HUDEP-2 (cell line): ENCODE results near the gene QRFP.
A peak's percentile ranks its signal among the peaks of the same experiment; 100 is the strongest.

Source experiments
- DNase-seq, 76 experiments: peaks; one replicate each; lab custom pipeline; 2025; ENCODE audit not compliant: unreplicated experiment in 76 of 76; lab: John Stamatoyannopoulos, UW

Gene QRFP

GRCh38 chr9:130934246-130934645 is 37.6 kb upstream of the QRFP start:
- no peak for DNase-seq

GRCh38 chr9:130933114-130934046 is 36.8 kb upstream of the QRFP start:
- DNase-seq = no peak

DNA sequence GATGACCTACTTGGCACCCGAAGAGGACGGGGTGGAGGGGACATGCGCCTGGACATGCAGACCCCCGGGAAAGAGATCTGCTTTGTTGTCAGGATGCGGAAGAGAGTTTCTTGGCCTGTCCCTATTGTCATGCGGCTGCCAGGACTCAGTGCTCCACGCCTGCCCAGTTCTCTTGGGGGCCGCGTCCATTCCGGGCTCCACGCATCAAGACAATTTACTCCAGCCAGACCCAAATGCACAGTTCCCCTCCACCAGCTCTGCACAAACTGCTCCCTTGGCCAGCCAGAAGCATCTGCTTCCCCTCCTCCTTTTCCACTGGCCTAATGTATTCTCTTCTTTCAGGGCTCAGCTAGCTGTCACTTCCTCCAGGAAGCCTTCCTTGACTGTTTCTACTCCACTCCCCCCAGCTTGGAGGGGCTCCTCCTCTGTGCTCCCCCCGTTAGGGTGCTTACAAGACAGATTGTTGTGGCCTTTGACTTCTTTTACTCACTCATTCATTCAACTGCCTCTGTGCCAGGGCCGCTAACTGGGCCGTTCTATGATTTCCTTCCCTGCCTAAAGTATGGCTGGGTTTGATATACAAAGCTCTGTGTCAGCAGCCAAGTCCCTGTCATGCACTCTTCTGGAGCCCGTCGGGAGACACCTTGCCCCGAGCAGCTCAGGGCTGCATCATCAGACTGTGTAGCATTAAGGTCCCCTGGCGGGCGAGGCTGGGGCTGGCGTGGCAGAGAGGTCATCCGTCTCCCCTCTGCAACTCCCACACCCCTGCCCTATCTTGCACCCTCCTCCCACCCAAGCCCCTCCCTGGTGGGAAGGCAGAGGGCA is 35.9 kb upstream of the QRFP start:
- peak in 1 of 76 experiments; percentile 4 for DNase-seq

DNA sequence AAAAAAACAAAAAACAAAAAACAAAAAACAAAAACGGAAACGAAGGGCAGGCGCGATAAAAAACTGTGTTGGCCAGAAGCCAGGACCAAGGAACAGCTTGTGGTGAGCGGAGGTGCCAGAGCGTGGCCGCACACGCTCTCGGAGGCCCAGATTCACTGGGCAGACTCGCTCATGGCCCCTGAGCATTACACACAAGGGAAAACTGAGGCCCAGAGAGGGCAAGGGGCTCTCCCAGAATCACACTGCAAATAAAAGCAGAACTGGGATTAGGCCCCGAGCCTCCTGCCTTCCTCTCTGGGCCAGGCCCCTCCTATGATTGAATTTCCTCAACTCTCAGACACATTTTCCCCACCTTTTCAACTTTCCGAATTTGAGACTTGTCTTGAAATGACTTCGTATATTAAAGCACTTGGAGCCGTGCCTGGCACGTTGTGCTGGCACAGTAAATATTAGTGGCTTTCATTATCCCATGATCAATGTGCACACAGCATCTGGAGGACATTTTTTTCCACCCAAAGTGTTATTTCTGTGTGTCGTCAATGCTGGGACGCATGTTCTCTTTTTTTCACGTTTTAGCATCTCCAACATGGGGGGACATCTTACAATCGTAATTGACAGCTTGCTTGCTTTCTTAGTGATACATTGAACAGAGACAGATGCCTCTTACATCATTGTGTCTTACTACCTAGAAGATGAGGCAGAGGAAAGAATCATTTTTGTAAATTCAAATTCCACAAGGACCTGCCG is 35.1 kb upstream of the QRFP start:
- no peak for DNase-seq

GRCh38 chr9:130930804-130931349 is 34.3 kb upstream of the QRFP start:
- no peak for DNase-seq

DNA sequence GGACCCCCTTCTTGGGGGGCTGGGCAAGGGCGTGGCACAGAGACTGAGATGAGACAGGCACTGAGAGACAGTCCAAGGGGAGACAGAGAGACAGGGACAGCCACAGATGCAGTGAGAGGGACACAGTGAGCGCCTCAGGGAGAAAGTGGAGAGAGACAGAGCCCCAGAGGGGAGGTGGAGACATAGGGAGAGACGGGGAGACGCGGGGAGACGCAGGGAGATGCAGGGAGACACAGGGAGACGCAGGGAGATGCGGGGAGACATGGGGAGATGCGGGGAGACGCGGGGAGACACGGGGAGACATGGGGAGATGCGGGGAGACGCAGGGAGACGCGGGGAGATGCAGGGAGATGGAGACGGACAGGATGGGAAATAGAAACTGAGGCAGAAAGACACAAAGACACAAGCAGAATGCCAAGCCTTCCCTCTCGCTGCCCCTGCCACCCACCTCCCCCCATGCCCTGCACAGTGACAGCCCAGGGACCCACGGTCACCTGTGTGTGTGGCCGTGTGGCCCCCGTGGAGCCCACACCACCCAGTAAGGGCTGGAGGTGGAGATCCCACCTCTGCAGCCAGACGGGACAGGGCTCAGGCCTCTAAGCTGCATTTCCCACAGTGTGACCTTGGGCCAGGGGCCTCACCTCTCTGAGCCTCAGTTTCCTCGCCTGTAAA is 33.7 kb upstream of the QRFP start:
- DNase-seq = no peak

GRCh38 chr9:130929571-130930038 is 33.0 kb upstream of the QRFP start:
- DNase-seq = no peak

DNA sequence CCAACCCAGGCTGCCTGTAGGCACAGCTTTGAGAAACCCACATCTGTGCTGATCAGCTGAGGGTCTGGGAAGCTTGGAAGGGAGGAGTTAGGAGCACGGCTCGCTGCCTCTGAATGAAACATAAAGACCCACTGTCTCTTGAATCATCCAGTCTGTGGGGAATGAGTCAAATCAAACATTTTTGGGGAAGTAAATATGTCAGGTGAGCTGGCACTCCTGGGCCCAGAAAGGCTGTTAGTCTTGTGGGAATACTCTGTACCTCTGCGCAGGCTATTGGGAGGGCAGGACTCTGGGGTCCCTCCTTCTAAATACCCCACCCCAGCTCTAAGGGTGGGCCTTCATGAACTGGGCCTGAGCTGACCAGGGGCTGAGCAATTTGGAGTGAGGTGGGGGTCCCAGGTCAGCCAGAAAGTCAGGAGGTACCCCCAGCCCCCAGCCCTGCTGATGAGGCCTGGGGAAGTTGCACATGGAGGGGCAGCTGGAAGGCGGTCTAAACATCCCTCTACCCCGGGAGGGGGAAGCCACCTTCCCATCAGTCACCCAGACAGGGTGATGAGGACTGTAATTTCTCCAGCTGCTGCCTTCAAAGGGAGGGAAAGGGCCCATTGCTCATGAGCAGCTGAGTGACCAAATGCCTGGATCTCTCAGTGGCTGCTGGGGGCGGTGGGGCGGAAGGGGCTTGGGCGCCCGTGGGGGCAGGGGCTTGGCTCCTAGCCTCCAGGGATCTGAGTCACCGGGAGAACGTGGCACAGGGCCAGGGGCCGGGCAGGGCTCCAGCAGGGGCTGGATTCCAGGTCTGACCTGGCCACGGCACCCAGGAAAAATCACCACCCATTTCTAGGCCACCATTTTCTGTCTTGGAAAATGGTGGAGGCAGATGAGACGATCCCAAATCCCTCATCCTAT is 31.6 kb upstream of the QRFP start:
- DNase-seq = no peak

- DNase-seq = no peak
Observed at GRCh38 chr9:130927338-130927737, 30.7 kb upstream of the QRFP start.

- no peak for DNase-seq
Observed at GRCh38 chr9:130925050-130925678, 28.6 kb upstream of the QRFP start.

GRCh38 chr9:130924448-130924788 is 27.8 kb upstream of the QRFP start:
- DNase-seq = no peak

GRCh38 chr9:130923611-130924447 is 27.2 kb upstream of the QRFP start:
- no peak for DNase-seq

DNA sequence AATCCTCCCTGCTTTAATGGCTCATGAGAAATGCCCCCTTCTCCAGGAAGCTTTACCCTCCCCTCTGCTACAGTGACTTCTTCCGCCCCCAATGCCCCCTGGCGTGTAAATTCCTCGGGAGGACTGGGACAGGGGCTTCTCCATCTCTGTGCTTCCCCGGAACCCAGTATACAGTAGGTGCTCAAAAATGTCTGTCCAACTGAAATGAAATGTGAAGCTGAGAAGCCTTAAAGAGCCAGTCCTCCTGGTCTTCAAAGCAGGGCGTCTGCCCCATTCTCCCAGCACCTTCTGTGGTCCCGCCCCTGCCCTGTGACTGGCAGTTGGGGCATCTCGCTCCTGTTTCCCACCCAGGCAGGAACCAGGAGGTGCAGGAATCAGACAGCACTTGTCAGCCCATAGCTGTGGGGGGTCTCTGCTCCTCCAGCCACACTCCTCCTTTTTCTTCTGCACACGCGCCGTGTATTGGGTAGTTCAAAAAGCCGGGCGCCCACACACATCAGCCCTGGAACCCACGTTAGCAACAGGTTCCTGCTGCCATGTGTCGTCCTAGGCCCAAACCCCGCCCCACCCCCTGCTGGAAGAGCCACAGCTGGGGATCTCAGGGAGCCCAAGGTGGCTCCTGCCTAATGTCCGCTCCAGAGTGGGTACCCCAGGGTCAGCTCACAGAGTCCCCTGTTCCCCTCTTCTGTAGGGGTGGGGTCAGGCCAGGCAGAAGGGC is 26.4 kb upstream of the QRFP start:
- DNase-seq = no peak

GRCh38 chr9:130921989-130922892 is 25.6 kb upstream of the QRFP start:
- DNase-seq = no peak

GRCh38 chr9:130921300-130921988 is 24.8 kb upstream of the QRFP start:
- DNase-seq = no peak
